Osteocyte (in vitro differentiated cells): ENCODE measurements around the gene LPCAT2. TPM values are rescaled to one million over a fixed set of nuclear protein-coding genes. Genes with fewer than 3 reads are reported as not detected.

Experiments
- DNase-seq: peaks from one replicate; pipeline ENCODE4 v3.0.0; 2021; ENCODE audit warnings: mixed read lengths; ENCODE audit not compliant: unreplicated experiment; ENCODE audit errors: extremely low spot score
- H3K27ac Mint-ChIP-seq: one replicate; pipeline ENCODE4 v1.8.0; 2021; ENCODE audit warnings: mild to moderate bottlenecking, mixed read lengths; ENCODE audit not compliant: unreplicated experiment
- H3K27me3 Mint-ChIP-seq: one replicate; pipeline ENCODE4 v1.8.0; 2021; ENCODE audit warnings: mixed read lengths; ENCODE audit not compliant: unreplicated experiment
- H3K36me3 Mint-ChIP-seq: one replicate; pipeline ENCODE4 v1.8.0; 2021; ENCODE audit warnings: mixed read lengths; ENCODE audit not compliant: unreplicated experiment
- H3K4me1 Mint-ChIP-seq: one replicate; pipeline ENCODE4 v1.8.0; 2021; ENCODE audit warnings: mixed read lengths; ENCODE audit not compliant: unreplicated experiment
- H3K4me3 Mint-ChIP-seq: one replicate; pipeline ENCODE4 v1.8.0; 2021; ENCODE audit warnings: mild to moderate bottlenecking, moderate library complexity, mixed read lengths; ENCODE audit not compliant: unreplicated experiment
- H3K9me3 Mint-ChIP-seq: one replicate; pipeline ENCODE4 v1.8.0; 2021; ENCODE audit warnings: mixed read lengths; ENCODE audit not compliant: unreplicated experiment
- total RNA-seq: library from RNA; stranded (reverse); gene quantifications from 2 replicates; pipeline ENCODE4 v1.2.1, GENCODE V29; 2021
- TF ChIP-seq, protein P1 (sequence below): fragments of 200-600 bp; sonication (generic); IDR thresholded peaks from 2 replicates; pipeline ENCODE4 v1.5.0; 2021; ENCODE audit warnings: antibody characterized with exemption, mild to moderate bottlenecking, moderate library complexity

Gene LPCAT2
- total RNA-seq, 1 donor from 2014 or later: 9.6 TPM

DNA sequence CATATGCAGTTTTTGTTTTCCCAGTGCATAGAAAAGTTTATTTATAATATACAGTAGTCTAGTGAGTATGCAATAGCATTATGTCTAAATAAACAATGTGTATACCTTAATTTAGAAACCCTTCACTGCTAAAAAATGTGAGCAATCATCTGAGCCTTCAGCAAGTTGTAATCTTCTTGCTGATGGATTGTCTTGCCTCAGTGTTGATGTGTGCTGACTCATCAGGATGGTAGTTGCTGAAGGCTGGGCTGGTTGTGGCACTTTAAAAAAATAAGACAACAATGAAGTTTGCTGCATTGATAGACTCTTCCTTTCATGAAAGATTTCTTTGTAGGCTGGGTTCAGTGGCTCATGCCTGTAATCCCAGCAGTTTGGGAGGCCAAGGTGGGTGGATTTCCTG lies 43.7 kb downstream of the LPCAT2 start:
- Mint-ChIP-seq H3K4me1 (peaks cover 11% of the 10 kb centered on the region), H3K9me3 (peaks cover 12% of the 10 kb centered on the region), H3K27me3 (no peaks in the 10 kb centered on the region), H3K36me3 (peaks cover 7% of the 10 kb centered on the region), H3K4me3 (no peak overlapping the region), H3K27ac (no peak overlapping the region)
- no peak for DNase-seq
- TF ChIP-seq, protein P1, sequence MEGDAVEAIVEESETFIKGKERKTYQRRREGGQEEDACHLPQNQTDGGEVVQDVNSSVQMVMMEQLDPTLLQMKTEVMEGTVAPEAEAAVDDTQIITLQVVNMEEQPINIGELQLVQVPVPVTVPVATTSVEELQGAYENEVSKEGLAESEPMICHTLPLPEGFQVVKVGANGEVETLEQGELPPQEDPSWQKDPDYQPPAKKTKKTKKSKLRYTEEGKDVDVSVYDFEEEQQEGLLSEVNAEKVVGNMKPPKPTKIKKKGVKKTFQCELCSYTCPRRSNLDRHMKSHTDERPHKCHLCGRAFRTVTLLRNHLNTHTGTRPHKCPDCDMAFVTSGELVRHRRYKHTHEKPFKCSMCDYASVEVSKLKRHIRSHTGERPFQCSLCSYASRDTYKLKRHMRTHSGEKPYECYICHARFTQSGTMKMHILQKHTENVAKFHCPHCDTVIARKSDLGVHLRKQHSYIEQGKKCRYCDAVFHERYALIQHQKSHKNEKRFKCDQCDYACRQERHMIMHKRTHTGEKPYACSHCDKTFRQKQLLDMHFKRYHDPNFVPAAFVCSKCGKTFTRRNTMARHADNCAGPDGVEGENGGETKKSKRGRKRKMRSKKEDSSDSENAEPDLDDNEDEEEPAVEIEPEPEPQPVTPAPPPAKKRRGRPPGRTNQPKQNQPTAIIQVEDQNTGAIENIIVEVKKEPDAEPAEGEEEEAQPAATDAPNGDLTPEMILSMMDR: no peak

DNA sequence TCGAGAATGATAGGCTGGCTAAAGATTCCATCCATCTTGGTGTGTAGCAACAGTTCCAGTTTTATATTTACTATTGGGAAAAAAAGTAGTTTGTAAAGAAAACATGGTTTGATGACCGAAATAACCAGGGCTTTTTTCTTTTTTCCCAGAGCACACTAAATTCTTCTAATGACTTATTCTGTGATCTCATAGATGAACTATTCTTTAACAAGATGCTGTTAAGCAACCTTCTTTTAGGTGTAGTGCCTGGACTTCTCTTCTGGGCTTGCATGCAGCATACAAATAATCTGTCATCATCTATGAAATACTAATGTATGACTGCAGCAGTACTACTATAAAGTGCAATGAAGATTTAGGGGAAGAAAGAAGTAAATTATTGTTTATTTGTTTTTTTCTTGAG lies 46.6 kb downstream of the LPCAT2 start:
- H3K4me1 Mint-ChIP-seq: peaks cover 33% of the 10 kb centered on the region
- peaks cover 12% of the 10 kb centered on the region for H3K9me3 Mint-ChIP-seq
- no peak overlapping the region for H3K27ac Mint-ChIP-seq
- TF ChIP-seq, protein P1: no peak
- H3K27me3 Mint-ChIP-seq: no peaks in the 10 kb centered on the region
- DNase-seq: no peak
- H3K4me3 Mint-ChIP-seq: no peak overlapping the region
- peaks cover 7% of the 10 kb centered on the region for H3K36me3 Mint-ChIP-seq

DNA sequence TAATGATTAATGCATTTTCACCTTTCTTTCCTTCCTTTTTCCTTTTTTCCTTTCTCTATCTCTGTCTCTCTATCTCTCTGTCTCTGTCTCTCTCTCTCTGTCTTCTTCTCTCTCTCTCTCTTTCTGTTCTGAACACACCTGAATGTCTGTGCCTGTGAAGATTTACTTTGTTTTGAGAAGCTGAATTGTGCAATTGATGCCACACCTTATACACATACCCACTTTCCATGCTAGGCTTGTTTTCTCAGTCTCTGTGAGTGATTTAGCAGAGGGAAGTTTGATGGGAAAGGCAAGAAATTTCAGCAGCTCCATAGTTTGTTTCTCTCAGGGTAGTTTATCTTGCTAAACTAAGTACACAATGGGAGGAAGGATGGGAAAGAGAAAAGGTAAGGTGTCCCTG lies 48.3 kb downstream of the LPCAT2 start:
- peaks cover 12% of the 10 kb centered on the region for H3K9me3 Mint-ChIP-seq
- DNase-seq: no peak
- H3K4me1 Mint-ChIP-seq: peaks cover 34% of the 10 kb centered on the region
- H3K4me3 Mint-ChIP-seq: no peak overlapping the region
- H3K27me3 Mint-ChIP-seq: no peaks in the 10 kb centered on the region
- TF ChIP-seq, protein P1: no peak
- H3K27ac Mint-ChIP-seq: no peak overlapping the region
- H3K36me3 Mint-ChIP-seq: peaks cover 9% of the 10 kb centered on the region

DNA sequence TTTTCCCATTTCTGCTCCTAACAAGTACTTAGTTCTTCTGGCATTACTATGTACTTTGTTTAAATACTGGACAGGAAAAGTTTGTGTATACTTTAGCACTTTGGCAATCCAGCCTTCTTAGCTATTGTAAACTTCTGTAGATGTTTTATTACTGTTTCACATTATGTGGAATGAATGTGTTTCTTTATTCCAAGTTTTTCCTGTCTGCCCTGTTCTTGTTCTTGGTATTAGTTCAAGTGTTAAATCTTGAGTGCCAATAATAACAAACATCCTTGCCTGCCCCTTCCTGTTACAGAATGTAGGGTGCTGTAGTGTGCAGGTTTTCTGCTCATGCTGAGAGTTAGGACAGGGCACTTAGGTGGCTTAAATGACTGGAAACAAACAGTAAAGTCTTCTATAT lies 50.4 kb downstream of the LPCAT2 start:
- DNase-seq: no peak
- Mint-ChIP-seq H3K4me1 (peaks cover 34% of the 10 kb centered on the region), H3K9me3 (peaks cover 4% of the 10 kb centered on the region), H3K27ac (peak overlapping the region; percentile 45), H3K4me3 (no peak overlapping the region), H3K27me3 (no peaks in the 10 kb centered on the region), H3K36me3 (peaks cover 5% of the 10 kb centered on the region)
- TF ChIP-seq, protein P1: no peak

DNA sequence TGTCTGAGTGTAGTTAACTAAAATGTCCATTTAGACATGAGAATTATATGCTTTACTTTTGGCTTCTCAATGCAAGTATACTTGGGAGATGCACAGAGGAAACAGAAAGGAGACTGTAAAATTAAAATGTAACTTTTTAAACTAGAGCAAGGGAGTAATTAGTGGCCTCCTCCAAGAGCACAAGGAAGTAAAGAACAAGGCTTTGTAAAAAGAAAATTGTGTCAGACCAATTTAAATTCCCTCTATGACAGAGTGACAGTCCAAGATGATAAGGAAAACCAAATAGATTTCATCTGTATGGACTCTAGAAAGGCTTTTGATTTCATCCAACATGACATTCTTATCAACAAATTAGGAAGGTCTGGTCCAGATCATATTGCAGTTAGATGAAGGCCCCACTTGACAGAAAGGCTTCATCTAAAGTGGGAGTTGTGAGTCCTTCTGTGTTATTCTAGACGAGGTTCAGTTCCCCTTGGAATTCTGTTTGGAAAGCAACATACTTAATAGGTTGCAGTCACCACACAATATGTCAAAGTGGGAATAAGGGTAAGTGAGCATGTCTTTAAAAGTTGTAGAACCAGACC lies 51.2 kb downstream of the LPCAT2 start:
- H3K36me3 Mint-ChIP-seq: peaks cover 5% of the 10 kb centered on the region
- no peak for DNase-seq
- H3K4me1 Mint-ChIP-seq: peaks cover 35% of the 10 kb centered on the region
- H3K27me3 Mint-ChIP-seq: no peaks in the 10 kb centered on the region
- TF ChIP-seq, protein P1: no peak
- no peak overlapping the region for H3K4me3 Mint-ChIP-seq
- H3K9me3 Mint-ChIP-seq: no peaks in the 10 kb centered on the region
- H3K27ac Mint-ChIP-seq: no peak overlapping the region
